Right lobe of liver (tissue), 4 donors: ENCODE measurements around the gene GOT1.

Experiments used
- POLR2A ChIP-seq: fragments of 450-650 bp; IDR thresholded peaks from one replicate; pipeline ENCODE4 v1.6.1; 2017; ENCODE audit warnings: antibody characterized with exemption, mild to moderate bottlenecking
- TF ChIP-seq, protein P1 (sequence below), 4 donors: fragments of 200-600 bp in 3 of 4; fragments of 450-650 bp in 1 of 4; IDR thresholded peaks; one replicate each; pipeline versions ENCODE4 v1.5.1 to v1.8.0; 2016 to 2022; ENCODE audit warnings: antibody characterized with exemption in 4 of 4, mild to moderate bottlenecking in 2 of 4
- donor health status: DM: no; HTN: no; CAD: no.
- donor health status: DM: no; HTN: no; CAD: no.
- donor health status: DM: no; HTN: yes; CAD: no.

DNA sequence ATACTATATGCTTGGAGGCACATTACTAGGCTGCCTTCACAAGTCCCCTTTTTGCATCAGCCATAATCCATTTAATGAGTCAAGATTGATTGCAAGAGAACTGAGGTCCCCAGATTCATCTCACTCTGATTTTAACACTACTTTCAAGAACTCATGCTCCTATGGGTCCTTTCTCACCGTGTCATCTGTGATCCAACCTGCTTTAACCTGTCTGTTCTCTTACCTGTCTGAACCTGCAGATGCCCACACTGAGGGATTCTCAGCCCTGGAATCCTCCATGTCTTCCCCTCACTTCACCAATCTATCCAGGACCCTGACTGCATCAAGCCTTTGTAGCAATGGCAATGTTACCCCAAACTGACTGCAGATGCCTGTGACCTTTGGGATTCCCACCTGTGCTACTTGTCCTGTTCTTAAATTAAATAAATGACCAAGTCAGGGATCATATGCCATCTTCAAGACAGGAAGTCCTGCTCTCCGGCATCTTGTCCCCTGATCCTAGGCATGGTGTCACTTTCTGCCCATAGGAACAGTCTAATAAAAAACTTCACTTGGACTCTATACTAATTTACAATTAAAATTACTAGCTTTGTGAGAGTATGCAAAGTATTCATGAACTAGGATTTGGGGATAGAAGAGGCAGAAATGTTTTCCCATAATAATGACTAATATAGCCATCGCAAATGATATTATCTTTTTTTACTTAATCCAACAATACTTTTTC is 25.9 kb upstream of the GOT1 start:
- TF ChIP-seq, protein P1, sequence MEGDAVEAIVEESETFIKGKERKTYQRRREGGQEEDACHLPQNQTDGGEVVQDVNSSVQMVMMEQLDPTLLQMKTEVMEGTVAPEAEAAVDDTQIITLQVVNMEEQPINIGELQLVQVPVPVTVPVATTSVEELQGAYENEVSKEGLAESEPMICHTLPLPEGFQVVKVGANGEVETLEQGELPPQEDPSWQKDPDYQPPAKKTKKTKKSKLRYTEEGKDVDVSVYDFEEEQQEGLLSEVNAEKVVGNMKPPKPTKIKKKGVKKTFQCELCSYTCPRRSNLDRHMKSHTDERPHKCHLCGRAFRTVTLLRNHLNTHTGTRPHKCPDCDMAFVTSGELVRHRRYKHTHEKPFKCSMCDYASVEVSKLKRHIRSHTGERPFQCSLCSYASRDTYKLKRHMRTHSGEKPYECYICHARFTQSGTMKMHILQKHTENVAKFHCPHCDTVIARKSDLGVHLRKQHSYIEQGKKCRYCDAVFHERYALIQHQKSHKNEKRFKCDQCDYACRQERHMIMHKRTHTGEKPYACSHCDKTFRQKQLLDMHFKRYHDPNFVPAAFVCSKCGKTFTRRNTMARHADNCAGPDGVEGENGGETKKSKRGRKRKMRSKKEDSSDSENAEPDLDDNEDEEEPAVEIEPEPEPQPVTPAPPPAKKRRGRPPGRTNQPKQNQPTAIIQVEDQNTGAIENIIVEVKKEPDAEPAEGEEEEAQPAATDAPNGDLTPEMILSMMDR (IDR thresholded peaks at IDR 0.05) = no peak
- TF ChIP-seq POLR2A = no peak
